Measurements from ENCODE around the gene THRA.

THRA gene

GRCh38 chr17:40065769-40066510, 3.2 kb downstream of the THRA start:
- no peak for DNase-seq

- DNase-seq = no peak
Measured at GRCh38 chr17:40067710-40068109, 4.9 kb downstream of the THRA start.

GRCh38 chr17:40068129-40068581, 5.4 kb downstream of the THRA start:
- no peak for DNase-seq

GRCh38 chr17:40068584-40068916, 5.8 kb downstream of the THRA start:
- DNase-seq = no peak

- DNase-seq = peak in 1 of 2 experiments; percentile 64
Measured at GRCh38 chr17:40068917-40069750, 6.4 kb downstream of the THRA start.

GRCh38 chr17:40069751-40070708, 7.3 kb downstream of the THRA start:
- peak in 1 of 2 experiments; percentile 38 for DNase-seq

GRCh38 chr17:40070709-40071312, 8.0 kb downstream of the THRA start:
- no peak for DNase-seq

- no peak for DNase-seq
Measured at GRCh38 chr17:40071313-40072039, 8.7 kb downstream of the THRA start.

- DNase-seq = peak; percentile 37 to 81
Measured at GRCh38 chr17:40072040-40072734, 9.4 kb downstream of the THRA start.

- no peak for DNase-seq
Measured at GRCh38 chr17:40072735-40073346, 10.1 kb downstream of the THRA start.

GRCh38 chr17:40073454-40074174, 10.8 kb downstream of the THRA start:
- DNase-seq = no peak

GRCh38 chr17:40074175-40074512, 11.4 kb downstream of the THRA start:
- no peak for DNase-seq

GRCh38 chr17:40074871-40075200, 12.1 kb downstream of the THRA start:
- no peak for DNase-seq

GRCh38 chr17:40075201-40075941, 12.6 kb downstream of the THRA start:
- peak in 1 of 2 experiments; percentile 50 for DNase-seq

GRCh38 chr17:40075942-40076498, 13.3 kb downstream of the THRA start:
- no peak for DNase-seq

- no peak for DNase-seq
Measured at GRCh38 chr17:40076591-40076990, 13.8 kb downstream of the THRA start.

- DNase-seq = no peak
Measured at GRCh38 chr17:40079545-40079944, 16.8 kb downstream of the THRA start.

- DNase-seq = no peak
Measured at GRCh38 chr17:40084477-40084876, 21.7 kb downstream of the THRA start.
